ENCODE measurements around the gene METTL8.
A peak's percentile ranks its signal among the peaks of the same experiment; 100 is the strongest.
"Not testable (repeated sequence)": the region's sequence is repeated elsewhere in the genome, so short reads cannot be mapped to it uniquely, and the experiment has no call there.

The METTL8 gene

DNA sequence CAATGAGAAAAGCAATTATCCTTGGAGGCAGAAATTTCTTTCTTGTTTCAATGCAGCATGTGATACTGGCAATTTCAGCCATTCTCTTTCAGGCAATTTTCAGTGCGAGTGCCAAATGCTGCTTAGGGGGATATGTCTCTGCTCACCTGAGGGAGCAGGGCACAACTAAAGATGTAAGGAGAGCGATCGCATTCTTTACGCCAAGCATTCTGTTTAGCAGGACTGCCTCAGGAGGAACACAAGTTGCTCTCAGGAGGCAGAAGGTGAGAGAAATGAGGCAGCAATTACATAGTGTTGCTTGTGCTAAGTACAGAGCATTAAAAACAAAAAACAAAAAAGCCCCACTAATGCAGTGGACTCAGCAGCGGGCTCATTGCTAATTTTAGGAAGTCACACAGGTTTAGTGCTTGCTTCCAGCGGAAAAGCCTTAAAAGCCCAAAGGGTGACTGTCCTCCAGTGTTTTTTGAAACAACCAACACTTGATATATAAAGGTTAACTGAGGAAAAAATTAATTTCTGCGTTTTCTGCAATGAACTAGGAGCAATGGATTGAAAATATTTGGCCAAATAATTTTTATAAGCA is 116.9 kb downstream of the METTL8 start:
- TF ChIP-seq, protein P1, sequence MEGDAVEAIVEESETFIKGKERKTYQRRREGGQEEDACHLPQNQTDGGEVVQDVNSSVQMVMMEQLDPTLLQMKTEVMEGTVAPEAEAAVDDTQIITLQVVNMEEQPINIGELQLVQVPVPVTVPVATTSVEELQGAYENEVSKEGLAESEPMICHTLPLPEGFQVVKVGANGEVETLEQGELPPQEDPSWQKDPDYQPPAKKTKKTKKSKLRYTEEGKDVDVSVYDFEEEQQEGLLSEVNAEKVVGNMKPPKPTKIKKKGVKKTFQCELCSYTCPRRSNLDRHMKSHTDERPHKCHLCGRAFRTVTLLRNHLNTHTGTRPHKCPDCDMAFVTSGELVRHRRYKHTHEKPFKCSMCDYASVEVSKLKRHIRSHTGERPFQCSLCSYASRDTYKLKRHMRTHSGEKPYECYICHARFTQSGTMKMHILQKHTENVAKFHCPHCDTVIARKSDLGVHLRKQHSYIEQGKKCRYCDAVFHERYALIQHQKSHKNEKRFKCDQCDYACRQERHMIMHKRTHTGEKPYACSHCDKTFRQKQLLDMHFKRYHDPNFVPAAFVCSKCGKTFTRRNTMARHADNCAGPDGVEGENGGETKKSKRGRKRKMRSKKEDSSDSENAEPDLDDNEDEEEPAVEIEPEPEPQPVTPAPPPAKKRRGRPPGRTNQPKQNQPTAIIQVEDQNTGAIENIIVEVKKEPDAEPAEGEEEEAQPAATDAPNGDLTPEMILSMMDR (IDR thresholded peaks at IDR 0.05; ENCODE audit: low read depth, low read length): no peak
- no peak for DNase-seq (ENCODE audit: low read depth, low spot score)
- in situ Hi-C loops (cut with HindIII; ENCODE audit: low sequenced_read_pairs): no loop called here
- H3K4me3 ChIP-seq (ENCODE audit: low read depth, low read length): no peak overlapping the region

DNA sequence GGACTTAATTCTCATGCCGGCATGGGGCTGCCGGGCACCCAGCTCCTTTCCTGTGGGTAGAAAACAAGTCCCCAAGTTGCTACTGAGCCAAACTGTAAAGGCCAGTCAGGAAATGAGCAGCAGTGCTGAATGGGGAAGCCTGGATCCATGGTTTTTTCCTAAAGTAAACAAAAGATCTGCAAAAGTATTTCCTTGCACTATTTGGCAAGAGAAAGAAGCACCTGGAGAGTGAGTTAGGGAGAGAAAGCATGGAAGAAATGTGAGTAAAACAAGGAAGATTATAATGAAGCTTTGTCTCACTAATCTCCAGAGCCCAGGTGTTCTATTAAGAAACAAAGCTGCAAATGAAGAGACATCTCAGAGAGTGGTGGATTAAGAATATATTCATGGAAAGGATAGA is 117.6 kb downstream of the METTL8 start:
- peak; percentile 15 for DNase-seq (ENCODE audit: low read depth, low spot score)
- TF ChIP-seq, protein P1 (IDR thresholded peaks at IDR 0.05; ENCODE audit: low read depth, low read length): no peak
- no peak overlapping the region for H3K4me3 ChIP-seq (ENCODE audit: low read depth, low read length)
- in situ Hi-C loops (cut with HindIII; ENCODE audit: low sequenced_read_pairs): no loop called here

DNA sequence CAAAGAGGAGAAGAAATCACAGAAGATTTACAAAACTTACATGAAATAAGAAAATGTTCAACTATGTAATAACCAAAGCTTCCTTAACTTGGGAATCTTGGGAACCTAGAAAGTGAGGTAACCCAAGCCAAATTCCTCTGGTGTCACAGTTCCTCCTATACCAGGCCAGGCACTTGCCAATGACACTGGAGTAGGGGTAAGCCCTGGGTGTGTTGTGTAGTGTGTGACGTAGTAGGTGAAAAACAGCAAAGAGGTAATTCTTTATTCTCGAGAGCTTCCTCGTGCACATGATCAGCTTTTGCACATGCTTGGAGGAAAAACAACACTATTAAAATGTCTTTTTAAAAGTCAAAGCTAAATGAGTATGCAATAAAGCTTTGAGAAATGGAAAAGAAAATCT is 118.0 kb downstream of the METTL8 start:
- TF ChIP-seq, protein P1 (IDR thresholded peaks at IDR 0.05; ENCODE audit: low read depth, low read length): no peak
- in situ Hi-C loops (cut with HindIII; ENCODE audit: low sequenced_read_pairs): no loop called here
- H3K4me3 ChIP-seq (ENCODE audit: low read depth, low read length): no peak overlapping the region
- DNase-seq (ENCODE audit: low read depth, low spot score): no peak

DNA sequence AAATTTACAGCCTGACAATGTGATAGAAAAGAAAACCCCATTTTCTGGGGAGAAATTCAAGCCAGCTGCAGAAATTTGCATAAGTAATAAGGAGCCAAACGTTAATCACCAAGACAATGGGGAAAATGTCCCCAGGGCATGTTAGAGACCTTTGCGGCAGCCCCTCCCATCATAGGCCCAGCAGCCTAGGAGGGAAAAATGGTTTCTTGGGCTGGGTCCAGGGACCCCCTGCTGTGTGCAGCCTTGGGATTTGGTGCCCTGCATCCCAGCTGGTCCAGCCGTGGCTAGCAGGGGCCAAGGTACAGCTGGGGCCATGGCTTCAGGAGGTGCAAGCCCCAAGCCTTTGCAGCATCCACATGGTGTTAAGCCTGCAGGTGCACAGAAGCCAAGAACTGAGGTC is 121.6 kb downstream of the METTL8 start:
- DNase-seq (ENCODE audit: low read depth, low spot score); H3K4me3 ChIP-seq (ENCODE audit: low read depth, low read length); in situ Hi-C loops (cut with HindIII; ENCODE audit: low sequenced_read_pairs): not testable (repeated sequence)

DNA sequence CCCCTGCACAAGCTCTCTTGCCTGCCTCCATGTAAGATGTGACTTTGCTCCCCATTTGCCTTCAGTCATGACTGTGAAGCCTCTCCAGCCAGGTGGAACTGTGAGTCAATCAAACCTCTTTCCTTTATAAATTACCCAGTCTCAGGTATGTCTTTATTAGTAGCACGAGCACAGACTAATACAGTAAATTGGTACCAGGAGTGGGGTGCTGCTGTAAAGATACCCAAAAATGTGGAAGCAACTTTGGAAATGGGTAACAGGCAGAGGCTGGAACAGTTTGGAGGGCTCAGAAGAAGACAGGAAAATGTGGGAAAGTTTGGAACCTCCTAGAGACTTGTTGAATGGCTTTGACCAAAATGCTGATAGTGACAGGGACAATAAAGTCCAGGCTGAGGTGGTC is 122.2 kb downstream of the METTL8 start:
- H3K4me3 ChIP-seq (ENCODE audit: low read depth, low read length); DNase-seq (ENCODE audit: low read depth, low spot score); in situ Hi-C loops (cut with HindIII; ENCODE audit: low sequenced_read_pairs): not testable (repeated sequence)

DNA sequence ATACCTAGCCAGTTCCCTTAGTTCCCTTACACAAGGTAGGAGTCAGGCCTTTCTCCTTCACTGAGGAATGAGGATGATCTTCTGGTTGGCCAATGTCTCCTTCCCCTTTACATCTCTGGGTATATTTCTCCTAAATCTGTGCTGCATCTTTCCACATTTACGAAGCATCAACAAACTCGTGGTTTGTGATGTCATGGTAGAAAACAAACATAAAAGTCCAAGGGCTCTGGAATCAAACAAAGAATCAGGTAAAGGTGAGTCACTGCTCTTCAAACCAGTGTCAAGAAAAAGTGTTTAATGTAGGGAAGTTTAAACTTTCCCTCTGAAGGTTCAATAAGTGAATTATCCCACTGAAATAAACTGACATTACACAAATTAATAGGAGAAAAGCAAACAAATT is 122.9 kb downstream of the METTL8 start:
- DNase-seq (ENCODE audit: low read depth, low spot score): no peak
- no peak overlapping the region for H3K4me3 ChIP-seq (ENCODE audit: low read depth, low read length)
- TF ChIP-seq, protein P1 (IDR thresholded peaks at IDR 0.05; ENCODE audit: low read depth, low read length): no peak
- in situ Hi-C loops (cut with HindIII; ENCODE audit: low sequenced_read_pairs): no loop called here

DNA sequence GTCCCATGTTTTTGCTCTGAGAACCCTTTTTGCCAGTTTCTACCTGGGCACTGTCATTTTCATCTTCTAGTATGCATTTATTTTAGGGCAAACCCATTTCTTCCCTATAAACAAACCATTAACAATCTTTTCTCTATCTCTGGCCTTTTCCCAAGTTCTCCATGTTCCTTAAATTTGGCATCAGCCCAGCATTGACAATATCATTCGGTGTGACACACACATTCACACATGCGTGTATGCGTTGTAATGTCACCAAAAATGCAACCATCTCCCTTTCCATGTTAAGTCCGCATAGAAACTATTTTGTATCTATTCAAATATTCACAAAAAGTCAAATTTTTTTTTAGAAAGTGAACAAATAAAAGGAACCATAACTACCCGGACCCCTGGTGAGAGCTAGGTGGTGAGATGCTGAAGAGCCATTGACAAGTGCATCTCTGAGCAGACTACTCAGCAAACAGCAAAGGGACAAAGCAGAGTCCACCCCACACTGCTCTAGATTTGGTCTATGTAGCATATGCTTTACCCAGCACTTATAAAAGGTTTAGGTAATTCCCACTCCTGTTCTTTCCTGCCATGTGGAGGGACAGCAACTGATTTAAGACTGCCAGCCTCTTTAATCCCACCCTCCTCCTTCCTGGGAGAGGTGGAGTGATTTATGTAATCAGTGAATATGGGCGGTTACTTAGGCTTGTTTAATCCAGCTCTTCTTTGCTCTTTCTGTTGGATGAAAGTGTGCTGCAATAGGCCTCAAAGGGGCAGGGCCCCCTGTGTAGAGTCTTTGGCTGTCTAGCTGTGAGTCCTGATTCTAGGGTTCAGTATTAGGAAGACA is 124.1 kb downstream of the METTL8 start:
- in situ Hi-C loops (cut with HindIII; ENCODE audit: low sequenced_read_pairs): no loop called here
- no peak overlapping the region for H3K4me3 ChIP-seq (ENCODE audit: low read depth, low read length)
- TF ChIP-seq, protein P1 (IDR thresholded peaks at IDR 0.05; ENCODE audit: low read depth, low read length): no peak
- no peak for DNase-seq (ENCODE audit: low read depth, low spot score)
